ENCODE results near the gene TLK1.

DNA sequence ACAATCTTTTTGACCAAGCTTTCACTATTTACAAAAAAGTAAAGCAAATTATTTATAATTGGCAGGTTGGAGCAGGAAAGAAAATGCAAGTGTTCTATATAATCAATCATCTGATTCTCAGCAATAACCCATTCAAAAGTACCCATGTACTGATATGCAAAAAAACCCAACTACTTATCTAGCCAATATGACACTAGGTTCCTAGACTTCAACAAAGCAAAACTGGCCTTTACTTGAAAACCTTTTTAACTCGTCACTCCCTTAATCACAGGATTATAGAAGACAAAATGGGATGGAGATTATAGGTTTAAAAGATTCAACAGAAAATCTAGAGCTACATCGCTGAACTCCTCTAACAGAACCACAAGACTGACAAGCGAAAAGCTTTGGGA is 3.6 kb downstream of the TLK1 start:
- TF ChIP-seq POLR2A (IDR thresholded peaks at IDR 0.05; ENCODE audit: low read depth, low read length) = no peak
- TF ChIP-seq, protein P1, sequence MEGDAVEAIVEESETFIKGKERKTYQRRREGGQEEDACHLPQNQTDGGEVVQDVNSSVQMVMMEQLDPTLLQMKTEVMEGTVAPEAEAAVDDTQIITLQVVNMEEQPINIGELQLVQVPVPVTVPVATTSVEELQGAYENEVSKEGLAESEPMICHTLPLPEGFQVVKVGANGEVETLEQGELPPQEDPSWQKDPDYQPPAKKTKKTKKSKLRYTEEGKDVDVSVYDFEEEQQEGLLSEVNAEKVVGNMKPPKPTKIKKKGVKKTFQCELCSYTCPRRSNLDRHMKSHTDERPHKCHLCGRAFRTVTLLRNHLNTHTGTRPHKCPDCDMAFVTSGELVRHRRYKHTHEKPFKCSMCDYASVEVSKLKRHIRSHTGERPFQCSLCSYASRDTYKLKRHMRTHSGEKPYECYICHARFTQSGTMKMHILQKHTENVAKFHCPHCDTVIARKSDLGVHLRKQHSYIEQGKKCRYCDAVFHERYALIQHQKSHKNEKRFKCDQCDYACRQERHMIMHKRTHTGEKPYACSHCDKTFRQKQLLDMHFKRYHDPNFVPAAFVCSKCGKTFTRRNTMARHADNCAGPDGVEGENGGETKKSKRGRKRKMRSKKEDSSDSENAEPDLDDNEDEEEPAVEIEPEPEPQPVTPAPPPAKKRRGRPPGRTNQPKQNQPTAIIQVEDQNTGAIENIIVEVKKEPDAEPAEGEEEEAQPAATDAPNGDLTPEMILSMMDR (IDR thresholded peaks at IDR 0.05; ENCODE audit: extremely low read depth in 1 of 2, insufficient read depth in 1 of 2, low read depth in 1 of 2, low read length in 2 of 2) = no peak

Measured in endothelial cell of umbilical vein (primary cell).